ENCODE results near the gene HGF. TPM values are rescaled to one million over a fixed set of nuclear protein-coding genes. Genes with fewer than 3 reads are reported as not detected.

Gene HGF
- total and polyA plus RNA-seq, 2 experiments from 2014 or later, result 13.4 to 33.2 TPM

GRCh38 chr7:81752318-81752714 is 17.5 kb downstream of the HGF start:
- H3K4me3 ChIP-seq, result no peak overlapping the region
- no peaks in the 10 kb centered on the region for H3K9me3 ChIP-seq (ENCODE audit: low read depth)
- no peak overlapping the region for H2AFZ ChIP-seq
- no peaks in the 10 kb centered on the region for H3K79me2 ChIP-seq
- TF ChIP-seq EZH2 (IDR thresholded peaks at IDR 0.05; ENCODE audit: borderline replicate concordance), result no peak
- no peak for TF ChIP-seq EZH2phosphoT487 (IDR thresholded peaks at IDR 0.05; ENCODE audit: low read depth, severe bottlenecking, unreplicated experiment)
- TF ChIP-seq CTCF (IDR thresholded peaks at IDR 0.05; ENCODE audit: poor library complexity), result no peak
- H3K9me2 ChIP-seq (replicated peaks; ENCODE audit: insufficient read depth), result no peaks in the 10 kb centered on the region
- H3K4me2 ChIP-seq, result no peak overlapping the region
- H3K4me1 ChIP-seq (ENCODE audit: insufficient read depth), result no peaks in the 10 kb centered on the region
- H3K36me3 ChIP-seq (replicated peaks; ENCODE audit: insufficient read depth, low read depth), result no peaks in the 10 kb centered on the region
- no peak for DNase-seq (ENCODE audit: low spot score)
- no peak overlapping the region for H3K27ac ChIP-seq
- H4K20me1 ChIP-seq (ENCODE audit: insufficient read depth, poor library complexity, severe bottlenecking), result no peaks in the 10 kb centered on the region
- WGBS (ENCODE audit: low lambda C conversion rate, missing lambda C conversion rate), result 76% methylated on average over 3 of the region's 3 CpGs
- H3K27me3 ChIP-seq, result no peaks in the 10 kb centered on the region

GRCh38 chr7:81751619-81752317 is 18.1 kb downstream of the HGF start:
- no peak for DNase-seq (ENCODE audit: low spot score)
- H3K4me1 ChIP-seq (ENCODE audit: insufficient read depth), result no peaks in the 10 kb centered on the region

GRCh38 chr7:81745637-81746036 is 24.2 kb downstream of the HGF start:
- Histone ChIP-seq H3K27ac (no peak overlapping the region), H3K9me3 (ENCODE audit: low read depth) (no peaks in the 10 kb centered on the region), H3K4me1 (ENCODE audit: insufficient read depth) (no peaks in the 10 kb centered on the region), H3K4me2 (no peak overlapping the region), H3K9me2 (replicated peaks; ENCODE audit: insufficient read depth) (no peaks in the 10 kb centered on the region), H3K36me3 (replicated peaks; ENCODE audit: insufficient read depth, low read depth) (no peaks in the 10 kb centered on the region), H3K4me3 (no peak overlapping the region), H2AFZ (no peak overlapping the region), H4K20me1 (ENCODE audit: insufficient read depth, poor library complexity, severe bottlenecking) (no peaks in the 10 kb centered on the region), H3K79me2 (no peaks in the 10 kb centered on the region), H3K27me3 (no peaks in the 10 kb centered on the region)
- WGBS (ENCODE audit: low lambda C conversion rate, missing lambda C conversion rate), result 94% methylated on average over 2 of the region's 2 CpGs
- TF ChIP-seq CTCF (IDR thresholded peaks at IDR 0.05; ENCODE audit: poor library complexity) (no peak), EZH2 (IDR thresholded peaks at IDR 0.05; ENCODE audit: borderline replicate concordance) (no peak), EZH2phosphoT487 (IDR thresholded peaks at IDR 0.05; ENCODE audit: low read depth, severe bottlenecking, unreplicated experiment) (no peak)
- DNase-seq (ENCODE audit: low spot score), result no peak

More at GRCh38 chr7:81751619-81752317, 18.1 kb downstream of the HGF start:
- TF ChIP-seq EZH2phosphoT487 (IDR thresholded peaks at IDR 0.05; ENCODE audit: low read depth, severe bottlenecking, unreplicated experiment) (no peak), CTCF (IDR thresholded peaks at IDR 0.05; ENCODE audit: poor library complexity) (no peak), EZH2 (IDR thresholded peaks at IDR 0.05; ENCODE audit: borderline replicate concordance) (no peak)
- Histone ChIP-seq H3K27ac (no peak overlapping the region), H3K36me3 (replicated peaks; ENCODE audit: insufficient read depth, low read depth) (no peaks in the 10 kb centered on the region), H4K20me1 (ENCODE audit: insufficient read depth, poor library complexity, severe bottlenecking) (no peaks in the 10 kb centered on the region), H3K4me2 (no peak overlapping the region), H3K27me3 (no peaks in the 10 kb centered on the region), H3K9me2 (replicated peaks; ENCODE audit: insufficient read depth) (no peaks in the 10 kb centered on the region), H3K4me3 (no peak overlapping the region), H2AFZ (no peak overlapping the region), H3K9me3 (ENCODE audit: low read depth) (no peaks in the 10 kb centered on the region), H3K79me2 (no peaks in the 10 kb centered on the region)
- WGBS (ENCODE audit: low lambda C conversion rate, missing lambda C conversion rate), result 73% methylated on average over 9 of the region's 9 CpGs

Measured in hepatocyte (in vitro differentiated cells).